SKM-1 (cell line): ENCODE results near the gene ZBTB48.

Experiments
- DNase-seq: peaks from one replicate; lab custom pipeline; 2025; ENCODE audit not compliant: unreplicated experiment; lab: John Stamatoyannopoulos, UW

The ZBTB48 gene

DNA sequence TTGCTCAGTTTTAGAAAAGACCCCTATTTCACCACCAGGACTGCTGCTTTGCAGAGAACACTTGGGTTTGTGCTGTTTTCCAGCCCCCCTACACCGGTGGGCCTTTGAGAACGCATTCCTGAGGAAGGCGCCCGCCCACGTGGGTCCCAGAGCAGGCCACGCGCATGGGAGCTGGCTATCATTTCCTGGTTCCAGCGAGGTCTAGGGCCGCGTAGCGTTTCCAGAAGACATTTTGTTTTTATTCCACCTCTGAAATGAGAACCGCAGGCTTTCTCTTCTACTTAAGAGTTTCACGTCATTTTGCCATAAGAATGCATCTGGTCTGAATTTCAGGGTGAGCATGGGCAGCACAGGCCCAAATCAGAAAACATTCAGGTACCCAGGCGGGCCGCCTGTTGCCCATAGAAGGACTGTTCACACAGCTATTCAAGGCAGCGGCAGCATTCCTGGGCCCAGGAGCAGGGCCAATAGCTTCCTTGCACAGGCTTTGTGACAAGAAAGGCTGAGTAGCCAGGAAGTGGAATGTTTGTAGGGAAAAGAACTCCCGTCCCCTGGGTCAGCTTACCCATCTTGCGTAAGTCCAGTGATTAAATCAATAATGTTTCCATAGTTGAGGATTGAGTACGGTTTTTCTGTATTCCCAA lies 24.2 kb downstream of the ZBTB48 start:
- no peak for DNase-seq

DNA sequence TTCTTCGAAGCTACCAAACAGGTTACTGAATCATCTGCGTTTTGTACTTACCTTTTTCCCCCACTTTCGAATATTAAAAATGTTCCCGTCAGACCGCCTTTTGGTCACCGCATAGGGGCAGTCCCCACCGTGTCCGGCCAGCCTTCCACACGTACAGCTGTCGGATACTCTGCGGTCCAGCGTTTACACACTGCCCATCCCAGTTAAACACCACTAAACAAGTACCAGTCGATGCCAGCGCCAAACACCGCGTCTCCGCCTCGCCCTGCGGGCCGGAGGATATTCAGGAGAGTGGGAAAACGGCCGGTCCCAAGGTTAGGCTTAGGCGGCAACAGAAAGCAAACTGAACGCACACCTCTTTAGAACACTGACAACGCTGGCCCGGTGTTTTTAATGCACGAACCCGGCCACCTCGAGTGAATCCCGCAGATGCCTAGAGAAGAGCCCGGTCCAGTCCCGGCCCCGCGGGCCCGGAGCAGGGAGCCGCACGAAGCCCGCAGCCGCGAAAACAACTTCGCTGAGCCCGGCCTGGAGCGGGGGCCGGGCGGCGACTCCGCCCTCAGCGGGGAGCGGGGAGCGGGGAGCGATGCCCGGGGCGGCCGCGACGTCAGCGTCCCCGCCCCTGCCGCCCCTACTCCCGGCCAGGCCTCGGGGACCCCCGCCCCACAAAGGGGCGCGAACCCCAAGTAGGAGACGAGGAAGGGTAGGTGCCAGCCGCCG lies 33.0 kb downstream of the ZBTB48 start:
- no peak for DNase-seq

DNA sequence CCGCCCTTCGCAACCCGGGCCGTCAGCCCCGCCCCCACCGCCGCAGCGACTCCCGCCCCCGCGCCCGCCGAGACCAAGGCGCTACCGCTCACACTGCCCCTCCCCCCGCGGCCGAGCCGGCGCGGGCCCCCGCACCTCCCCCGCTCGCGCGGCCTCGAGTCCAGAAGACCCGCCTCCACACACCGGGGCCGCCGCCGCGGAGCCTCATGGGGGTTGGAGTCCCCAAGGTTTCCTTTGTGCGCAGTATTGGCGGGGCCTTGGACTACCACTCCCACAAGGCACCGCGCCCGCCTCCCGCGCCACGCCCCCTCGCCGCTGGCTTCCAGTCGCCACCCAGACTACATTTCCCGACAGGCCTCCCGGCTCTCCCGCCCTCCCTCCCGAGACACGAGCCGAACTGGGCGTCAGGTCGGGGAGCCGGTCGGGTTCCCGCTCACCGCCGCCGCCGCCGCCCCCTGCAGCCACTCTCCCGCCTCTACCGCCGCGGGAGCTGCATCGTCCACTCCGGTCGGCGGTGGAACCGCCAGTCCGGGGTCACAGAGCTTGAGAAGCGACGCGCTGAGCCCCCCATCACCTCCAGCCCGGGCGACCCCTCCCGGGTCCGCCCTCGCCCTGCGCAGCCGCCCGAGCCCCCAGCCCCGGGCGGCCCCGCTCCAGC lies 33.7 kb downstream of the ZBTB48 start, which contains the start of gene PHF13:
PHF13 (plus strand) TSS at position 371 of the 658 bp plus-strand sequence. CDS start 336 bp downstream, outside the sequence.
- DNase-seq, result peak; percentile 94

DNA sequence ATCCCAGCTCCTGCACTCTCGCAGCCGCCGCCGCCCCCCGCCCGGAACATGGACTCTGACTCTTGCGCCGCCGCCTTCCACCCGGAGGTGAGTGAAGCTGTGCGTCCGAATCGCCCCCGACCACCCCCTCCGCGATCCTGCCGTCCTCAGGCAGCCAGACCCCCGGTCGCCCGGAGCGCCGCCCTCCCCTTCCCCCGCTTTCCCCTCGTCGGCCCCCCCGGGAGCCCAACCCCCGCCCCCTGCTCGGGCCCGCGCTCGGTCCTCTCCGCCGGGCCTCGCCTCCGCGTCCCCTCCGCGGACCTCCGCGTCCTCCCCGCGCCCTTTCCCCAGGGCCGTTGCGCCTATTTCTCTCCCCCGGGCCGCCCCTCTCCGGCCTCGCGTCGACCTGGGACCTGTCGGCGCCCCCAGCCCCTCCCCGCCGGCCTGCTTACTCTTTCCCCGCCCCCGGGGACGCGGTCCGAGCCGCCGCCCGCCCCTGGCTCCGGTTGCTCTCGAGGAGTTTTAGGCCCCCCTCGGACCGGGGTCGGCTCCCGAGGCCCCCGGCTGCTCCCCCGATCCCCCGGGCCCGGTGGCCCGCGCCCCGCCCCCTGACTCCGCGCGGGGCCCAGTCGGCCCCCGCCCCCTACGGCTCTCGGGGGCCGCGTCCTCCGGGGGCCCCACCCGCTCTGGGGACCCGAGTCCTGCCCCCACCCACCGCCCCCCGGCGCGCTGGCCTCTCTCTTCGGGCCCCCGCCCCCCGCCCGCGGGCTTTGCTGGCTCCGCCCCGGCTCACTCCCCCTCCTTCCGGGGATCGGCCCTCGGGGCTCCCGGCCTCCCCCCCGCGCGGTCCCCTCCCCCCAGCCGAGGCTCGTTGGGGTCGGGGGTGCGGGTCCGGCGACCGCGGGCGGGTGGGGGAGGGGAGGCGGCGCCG lies 34.5 kb downstream of the ZBTB48 start:
- DNase-seq, result no peak

DNA sequence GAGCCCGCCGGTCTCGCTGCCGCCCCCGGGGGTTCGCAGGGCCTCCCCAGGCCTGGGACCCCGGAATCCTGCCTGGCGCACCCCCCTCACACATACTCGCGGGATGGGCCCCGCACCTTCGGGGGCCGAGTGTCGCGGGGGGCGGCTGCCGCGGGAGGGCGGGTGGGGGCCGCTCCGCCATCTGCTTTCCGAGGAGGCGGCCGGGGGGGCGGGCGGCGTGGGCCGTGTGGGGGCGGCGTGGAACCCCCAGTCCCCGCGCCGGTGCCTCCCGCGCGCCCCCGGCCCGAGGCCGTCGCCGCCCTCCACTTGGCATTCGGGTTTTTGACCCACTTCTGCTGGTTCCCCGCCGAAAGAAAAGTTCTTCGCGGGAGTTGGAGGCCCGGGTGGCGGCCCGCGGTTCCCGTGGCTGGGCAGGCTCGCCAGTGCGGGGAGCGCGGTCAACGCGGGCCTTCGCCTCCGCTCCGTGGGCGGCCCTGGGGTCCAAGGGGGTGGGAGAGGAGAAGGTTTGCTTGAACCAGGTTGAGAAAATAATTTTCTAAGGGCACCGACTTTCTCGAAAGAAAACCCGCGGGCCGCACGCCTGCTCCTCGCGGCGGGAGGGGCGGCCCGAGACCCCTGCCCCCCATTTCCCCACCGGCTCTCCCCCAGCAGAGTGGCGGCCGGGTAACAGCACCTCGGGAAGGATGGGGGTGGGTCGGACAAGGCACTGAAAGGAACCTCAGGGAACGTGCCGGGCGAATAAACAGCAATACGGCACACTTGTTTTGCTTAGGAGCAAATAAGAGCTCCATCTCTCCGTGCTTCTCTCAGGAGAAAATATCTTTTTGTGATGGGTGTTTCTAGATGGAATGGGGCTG lies 35.4 kb downstream of the ZBTB48 start:
- DNase-seq, result no peak

DNA sequence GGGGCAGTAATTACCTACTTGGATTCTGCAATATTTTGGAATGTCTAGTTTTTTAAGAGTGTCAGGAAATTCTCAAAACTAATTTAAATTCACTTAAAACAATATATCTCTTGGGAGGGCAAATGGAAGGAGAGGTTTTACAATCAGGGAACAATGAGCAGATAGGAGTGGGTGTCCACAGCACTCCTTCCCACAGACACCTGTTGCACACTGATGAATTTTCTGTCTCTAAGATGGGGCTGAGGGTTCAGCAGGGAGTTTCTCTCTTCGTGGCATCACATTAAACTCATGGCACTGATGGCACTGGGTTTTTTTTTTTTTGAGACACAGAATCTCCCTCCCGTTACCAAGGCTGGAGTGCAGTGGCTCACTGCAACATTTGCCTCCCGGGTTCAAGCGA lies 39.3 kb downstream of the ZBTB48 start:
- no peak for DNase-seq

DNA sequence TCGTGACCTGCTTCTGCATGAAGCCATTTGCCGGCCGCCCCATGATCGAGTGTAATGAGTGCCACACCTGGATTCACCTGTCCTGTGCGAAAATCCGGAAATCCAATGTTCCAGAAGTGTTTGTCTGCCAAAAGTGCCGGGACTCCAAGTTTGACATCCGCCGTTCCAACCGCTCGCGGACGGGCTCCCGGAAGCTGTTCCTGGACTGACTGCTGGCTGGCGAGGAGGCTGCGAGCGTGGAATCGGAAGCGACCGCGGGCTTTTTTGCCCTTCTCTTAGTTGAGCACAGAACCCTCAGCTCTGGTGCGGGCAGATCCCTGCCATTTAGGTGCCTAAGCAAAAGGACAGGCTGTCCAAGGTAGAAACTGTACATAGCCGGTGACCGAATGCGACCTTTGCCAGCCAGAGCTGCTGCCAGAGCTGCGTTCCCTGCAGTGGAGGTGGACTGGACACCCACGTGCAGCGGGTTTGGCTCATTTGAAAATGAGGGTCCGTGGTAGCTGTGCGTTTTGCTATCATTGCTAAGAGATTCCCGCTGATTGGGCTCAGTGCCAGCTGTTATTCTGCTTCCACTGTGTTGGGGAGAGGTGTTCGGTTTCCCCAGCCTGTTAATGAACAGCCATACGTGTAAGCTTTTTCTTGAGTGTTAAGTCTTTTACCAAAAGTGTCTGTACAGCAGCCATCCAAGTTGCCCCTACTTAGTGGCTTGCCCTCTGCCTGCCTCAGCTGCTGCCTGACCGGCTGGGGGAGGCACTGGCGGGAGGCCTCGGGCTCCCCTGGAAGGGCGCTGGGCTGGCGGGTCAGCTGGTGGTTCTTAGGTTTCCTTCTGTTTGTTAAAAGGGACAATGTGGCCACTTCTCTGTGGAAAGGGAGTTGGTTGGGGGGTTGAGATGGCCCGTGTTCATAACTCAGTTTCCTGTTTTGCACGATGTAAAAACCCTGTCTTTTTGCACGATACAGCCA lies 41.9 kb downstream of the ZBTB48 start:
- no peak for DNase-seq

DNA sequence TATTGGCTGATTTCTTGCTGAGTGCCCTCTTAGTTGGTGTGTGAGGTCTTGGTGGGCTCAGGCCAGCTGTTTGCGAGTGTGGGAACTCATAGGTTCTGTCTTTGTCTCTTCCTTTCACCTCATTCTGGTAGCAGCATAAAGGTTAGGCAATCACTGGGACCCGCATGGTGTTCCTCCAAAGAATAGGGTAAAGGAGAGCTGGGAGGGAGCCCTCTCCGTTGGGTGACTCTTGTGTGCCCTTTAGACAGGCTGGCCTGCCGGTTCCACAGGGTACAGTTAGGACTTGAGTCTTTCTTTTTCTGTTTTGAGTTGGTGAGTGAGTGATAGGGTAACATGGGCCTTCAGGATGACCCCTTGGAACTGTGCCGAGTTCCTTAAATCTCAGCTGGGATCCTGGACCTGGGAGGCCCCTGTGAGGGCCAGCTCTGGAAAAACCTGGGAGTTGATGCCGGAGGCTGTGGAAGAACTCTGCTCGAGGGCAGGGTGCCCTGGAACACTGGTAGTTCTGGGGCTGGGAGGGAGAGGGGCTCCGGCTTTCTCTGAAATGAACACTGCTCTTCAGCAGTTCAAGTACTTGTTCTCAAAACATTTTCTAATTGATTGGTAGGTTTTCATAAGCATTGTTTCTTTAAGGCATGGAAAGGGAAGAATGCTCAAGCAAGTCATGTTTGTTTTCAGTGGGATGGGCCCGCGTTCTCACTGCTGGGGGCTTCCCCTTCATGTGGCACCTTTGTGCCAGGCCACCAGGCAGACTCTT lies 42.8 kb downstream of the ZBTB48 start:
- no peak for DNase-seq

DNA sequence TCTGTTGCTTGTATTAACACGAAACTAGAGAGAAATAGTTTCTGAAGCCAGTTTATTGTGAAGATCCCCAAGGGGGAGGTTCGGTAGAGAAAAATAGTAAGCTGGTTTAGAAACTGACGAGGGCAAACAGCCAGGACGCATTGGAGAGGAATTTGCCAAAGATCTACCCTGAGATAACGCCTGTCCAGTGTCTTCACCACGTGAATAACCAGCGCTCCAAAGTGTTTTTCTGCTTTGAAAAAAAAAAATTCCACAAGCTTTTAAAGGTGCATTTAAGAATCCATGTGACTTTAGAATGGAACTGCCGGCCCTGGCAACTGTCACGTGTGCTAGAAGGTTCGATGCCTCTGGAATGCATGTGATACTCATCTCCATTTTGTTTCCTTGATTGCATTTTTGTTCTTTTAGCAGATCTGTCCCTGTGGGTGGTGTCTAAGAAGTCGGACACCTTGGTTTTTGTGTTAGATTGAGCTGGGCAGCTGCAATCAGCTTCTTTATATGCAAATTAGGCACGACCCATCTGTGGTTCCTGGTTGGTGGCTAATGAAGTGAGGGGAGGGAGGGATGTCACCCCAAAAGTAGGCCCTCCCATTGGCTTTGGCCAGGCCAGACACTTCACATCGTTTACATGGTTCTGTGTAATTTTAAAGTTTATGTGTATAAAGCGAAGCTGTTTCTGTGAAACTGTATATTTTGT lies 43.6 kb downstream of the ZBTB48 start:
- no peak for DNase-seq

DNA sequence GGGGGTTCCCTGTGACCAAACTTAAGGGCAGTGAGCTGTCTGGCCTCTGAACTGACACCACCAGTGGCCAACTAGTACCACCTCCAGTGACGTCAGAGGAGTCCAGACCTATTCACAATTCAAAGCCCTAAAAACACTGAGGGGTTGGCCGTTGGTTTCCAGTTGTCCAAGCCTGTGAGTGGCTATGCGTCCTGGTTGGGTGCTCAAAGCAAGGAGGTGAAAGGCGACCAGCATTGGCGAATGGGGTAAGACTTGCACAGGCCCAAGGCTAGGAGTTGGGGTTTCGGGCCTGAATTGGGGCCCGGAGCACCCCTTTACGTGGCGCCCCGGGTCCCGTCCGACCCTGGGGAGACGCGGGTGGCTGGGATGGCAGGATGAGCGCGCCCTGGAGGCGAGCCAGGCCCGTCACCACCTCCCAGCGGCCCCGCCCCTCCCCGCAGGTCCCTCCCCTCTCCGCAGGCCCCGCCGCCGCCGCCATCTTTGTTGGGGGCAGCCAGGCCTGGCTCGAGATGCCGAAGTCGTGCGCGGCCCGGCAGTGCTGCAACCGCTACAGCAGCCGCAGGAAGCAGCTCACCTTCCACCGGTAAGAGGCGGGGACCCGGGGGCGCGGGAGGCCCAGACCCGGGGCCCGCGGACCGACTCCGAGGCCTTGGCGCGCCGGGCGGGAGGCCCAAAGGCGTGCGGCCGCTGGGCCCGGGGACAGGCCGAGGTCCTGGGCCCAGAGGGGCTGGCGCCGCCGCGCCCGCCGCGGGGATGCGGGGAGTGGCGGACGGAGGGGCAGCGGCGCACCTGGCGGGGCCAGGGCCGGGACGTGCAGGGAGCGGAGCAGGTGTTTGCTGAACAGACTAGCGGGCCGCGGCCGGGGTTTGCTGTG lies 45.2 kb downstream of the ZBTB48 start, which contains the start of gene THAP3:
THAP3 (plus strand) TSS at position 159 of the 874 bp plus-strand sequence; CDS start at position 510, 351 bp downstream.
- DNase-seq, result no peak

DNA sequence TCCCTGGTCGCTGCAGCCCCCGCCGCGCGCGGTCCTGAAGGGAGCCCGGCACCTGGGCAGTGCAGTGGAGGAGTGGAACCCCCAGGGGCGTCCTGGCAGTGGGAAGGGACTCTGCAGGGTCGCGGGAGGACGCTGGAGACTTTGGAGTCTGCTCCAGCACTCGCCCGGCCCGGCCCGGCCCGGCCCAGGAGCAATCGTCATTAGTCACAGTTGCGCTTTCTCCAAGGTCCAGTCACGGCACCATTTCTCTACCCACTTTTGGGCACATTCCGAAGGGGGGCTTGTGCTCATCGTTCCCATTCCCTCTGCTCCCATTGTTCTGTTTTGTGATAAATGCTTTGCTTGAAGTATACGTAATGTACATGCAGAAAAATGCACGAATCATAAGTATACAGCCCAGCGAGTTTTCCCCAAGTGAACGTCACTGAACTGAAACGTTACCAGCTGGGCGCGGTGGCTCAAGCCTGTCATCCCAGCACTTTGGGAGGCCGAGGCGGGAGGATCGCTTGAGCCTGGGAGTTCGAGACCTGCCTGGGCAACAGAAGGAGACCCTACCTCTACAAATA lies 45.9 kb downstream of the ZBTB48 start:
- DNase-seq, result no peak

DNA sequence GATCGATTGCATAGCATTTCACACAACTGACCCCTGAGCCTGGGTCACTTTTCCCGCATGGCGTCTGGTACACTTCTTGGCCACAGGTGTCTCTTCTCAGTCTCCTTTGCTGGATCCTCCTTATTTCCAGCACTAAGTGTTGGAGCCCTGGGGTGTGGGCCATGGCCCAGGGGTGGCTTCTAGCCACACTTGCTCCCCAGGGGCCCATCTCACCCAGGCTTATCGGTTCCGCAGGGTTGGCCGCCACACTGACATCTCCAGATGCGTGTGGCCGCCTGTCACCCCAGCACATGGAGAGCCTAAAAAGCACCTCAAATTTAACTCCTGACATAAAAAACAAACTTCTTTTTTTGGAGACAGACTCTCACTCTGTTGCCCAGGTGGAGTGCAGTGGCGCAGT lies 47.2 kb downstream of the ZBTB48 start:
- DNase-seq, result no peak

DNA sequence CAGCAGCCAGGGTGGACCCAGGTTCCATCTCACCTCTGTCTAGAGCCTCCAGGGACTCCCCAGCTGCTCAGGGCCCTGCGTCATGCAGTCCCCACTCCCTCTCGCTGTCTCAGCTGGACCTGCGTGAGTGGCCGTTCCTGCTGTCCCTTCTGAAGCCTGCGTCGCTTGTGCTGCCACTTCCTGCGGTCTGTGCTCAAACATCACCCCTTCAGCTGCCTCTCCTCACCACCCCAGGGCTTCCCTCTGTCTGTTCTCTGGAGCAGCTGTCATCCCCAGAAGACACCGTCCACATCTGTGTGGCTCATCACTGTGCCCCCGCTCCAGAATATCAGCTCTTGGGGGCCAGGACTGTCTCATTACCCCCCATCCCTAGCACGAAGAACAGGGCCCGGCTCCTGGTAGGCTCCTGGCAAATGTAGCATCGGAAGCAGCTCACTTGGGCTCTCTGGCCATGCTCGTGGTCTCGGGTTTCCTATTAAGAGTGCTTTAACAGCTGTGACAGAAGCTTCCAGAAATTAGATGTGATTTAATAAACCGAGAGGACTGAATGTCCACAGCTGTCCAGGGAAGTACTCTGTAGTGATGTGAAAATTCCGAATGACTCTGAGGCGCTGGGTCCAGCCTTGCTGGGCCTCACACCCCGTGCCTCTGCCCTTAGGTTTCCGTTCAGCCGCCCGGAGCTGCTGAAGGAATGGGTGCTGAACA lies 48.2 kb downstream of the ZBTB48 start:
- DNase-seq, result no peak

DNA sequence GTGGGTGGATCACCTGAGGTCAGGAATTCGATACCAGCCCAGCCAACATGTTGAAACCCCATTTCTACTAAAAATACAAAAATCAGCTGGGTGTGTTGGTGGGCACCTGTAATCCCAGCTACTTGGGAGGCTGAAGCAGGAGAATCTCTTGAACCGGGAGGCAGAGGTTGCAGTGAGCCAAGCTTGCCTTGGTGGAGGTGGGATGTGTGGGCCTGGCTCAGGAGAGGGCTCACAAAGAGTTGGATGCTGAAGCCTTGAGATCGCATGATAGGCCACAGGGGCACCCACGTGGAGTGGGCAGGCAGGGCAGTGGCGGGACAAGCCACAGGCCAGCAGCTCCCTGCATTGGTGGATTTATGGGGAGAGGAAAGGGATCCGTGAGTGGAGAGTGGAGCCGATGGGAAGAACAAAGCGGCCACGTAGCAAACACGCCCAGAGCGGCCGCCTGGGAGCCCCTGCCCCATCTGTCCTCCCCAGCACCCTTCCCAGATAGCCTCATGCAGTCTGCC lies 49.2 kb downstream of the ZBTB48 start:
- no peak for DNase-seq

DNA sequence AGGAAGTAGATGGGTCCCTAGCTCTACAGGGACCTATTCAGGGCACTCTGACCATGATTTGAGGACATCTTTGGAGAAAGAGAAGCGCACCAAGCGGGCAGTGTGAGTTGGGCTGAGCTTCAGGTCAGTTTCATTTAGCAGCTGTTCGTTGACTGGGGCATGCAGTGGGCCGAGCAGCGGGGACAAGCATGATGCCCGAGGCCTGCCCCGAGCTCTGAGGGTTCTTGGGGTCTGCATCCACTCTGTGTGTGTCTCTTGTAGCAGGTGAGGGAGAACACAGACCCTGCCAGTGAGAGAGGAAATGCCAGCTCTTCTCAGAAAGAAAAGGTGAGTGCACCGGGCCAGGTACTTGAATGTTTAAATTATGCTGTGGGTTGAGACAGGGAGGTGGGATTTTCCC lies 50.2 kb downstream of the ZBTB48 start:
- DNase-seq, result no peak

DNA sequence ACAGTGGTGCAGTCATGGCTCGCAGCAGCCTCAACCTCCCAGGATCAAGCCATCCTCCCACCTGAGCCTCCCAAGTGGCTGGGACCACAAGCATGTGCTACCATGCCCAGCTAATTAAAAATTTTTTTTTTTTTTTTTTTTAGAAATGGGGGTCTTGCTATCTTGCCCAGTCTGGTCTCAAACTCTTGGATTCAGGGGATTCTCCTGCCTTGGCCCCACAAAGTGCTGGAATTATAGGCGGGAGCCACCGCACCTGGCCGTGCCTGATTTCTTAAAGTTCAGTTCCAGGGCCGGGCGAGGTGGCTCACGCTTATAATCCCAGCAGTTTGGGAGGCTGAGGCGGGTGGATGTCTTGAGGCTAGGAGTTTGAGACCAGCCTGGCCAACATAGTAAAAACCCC lies 51.3 kb downstream of the ZBTB48 start:
- DNase-seq, result no peak
